Measurements from ENCODE around the gene SNRPB. TPM values are rescaled to one million over a fixed set of nuclear protein-coding genes. Genes with fewer than 3 reads are reported as not detected.

The SNRPB gene
- total RNA-seq, 1 donor from 2014 or later: 193 TPM

DNA sequence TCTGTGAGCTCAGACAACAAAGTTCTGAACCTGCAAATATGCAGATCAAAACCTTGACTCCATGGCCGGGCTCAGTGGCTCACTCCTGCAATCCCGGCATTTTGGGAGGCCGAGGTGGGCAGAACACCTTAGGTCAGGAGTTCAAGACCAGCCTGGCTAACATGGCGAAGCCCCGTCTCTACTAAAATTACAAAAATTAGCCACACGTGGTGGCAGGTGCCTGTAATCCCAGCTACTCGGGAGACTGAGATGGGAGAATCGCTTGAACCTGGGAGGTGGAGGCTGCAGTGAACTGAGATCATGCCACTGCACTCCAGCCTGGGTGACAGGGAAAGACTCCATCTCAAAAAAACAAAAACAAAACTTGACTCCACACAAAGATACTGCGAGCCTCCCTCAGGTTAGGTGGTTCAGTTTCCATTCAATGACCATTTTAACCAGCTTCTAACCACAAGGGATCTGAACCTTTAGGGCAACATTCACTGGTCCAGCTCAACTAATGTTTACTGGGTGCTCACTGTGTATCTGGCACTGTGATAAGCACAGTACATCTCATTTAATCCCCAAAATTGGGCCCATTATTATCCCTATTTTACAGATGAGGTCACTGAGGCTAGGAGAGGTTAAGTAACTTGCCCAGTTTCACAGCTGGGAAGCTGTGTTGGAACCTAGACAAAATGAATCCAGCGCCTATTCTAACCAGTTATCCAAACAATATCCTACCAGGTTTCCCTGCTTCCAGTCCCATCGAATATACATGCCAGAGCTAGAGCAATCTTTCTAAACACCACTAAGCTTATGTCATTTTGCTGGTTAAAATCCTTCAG, 1.8 kb downstream of the SNRPB start:
- TF ChIP-seq, protein P1, sequence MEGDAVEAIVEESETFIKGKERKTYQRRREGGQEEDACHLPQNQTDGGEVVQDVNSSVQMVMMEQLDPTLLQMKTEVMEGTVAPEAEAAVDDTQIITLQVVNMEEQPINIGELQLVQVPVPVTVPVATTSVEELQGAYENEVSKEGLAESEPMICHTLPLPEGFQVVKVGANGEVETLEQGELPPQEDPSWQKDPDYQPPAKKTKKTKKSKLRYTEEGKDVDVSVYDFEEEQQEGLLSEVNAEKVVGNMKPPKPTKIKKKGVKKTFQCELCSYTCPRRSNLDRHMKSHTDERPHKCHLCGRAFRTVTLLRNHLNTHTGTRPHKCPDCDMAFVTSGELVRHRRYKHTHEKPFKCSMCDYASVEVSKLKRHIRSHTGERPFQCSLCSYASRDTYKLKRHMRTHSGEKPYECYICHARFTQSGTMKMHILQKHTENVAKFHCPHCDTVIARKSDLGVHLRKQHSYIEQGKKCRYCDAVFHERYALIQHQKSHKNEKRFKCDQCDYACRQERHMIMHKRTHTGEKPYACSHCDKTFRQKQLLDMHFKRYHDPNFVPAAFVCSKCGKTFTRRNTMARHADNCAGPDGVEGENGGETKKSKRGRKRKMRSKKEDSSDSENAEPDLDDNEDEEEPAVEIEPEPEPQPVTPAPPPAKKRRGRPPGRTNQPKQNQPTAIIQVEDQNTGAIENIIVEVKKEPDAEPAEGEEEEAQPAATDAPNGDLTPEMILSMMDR (conservative IDR thresholded peaks at IDR 0.05): no peak
- H3K9me3 Mint-ChIP-seq: no peaks in the 10 kb centered on the region
- peaks cover 44% of the 10 kb centered on the region for H3K36me3 Mint-ChIP-seq
- peak overlapping the region; percentile 44 for H3K27ac Mint-ChIP-seq
- H3K4me1 Mint-ChIP-seq (ENCODE audit: unreplicated experiment): peaks cover 28% of the 10 kb centered on the region
- H3K4me3 Mint-ChIP-seq: peak overlapping the region; percentile 99
- no peak for DNase-seq (ENCODE audit: extremely low spot score, unreplicated experiment)
- no peaks in the 10 kb centered on the region for H3K27me3 Mint-ChIP-seq

DNA sequence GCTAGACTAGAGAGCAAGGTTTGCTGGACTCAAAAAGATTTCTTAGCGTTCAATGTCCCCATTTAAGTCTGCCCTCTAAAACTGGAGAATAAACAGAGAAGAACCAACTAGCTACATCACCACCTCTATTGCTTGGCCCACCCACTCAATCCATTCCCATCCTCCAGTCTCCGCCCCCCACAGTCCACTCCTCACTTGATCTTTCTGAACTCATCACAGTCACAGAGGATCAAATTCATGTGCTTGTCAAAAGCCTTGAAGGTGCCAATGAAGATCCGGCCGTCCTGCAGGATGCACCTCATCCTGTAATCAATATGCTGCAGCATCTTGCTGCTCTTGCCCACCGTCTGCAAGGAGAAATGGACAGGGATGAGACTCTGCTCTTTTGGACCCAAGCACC, 3.2 kb downstream of the SNRPB start:
- TF ChIP-seq, protein P1 (conservative IDR thresholded peaks at IDR 0.05): no peak
- H3K27me3 Mint-ChIP-seq: no peaks in the 10 kb centered on the region
- DNase-seq (ENCODE audit: extremely low spot score, unreplicated experiment): no peak
- no peaks in the 10 kb centered on the region for H3K9me3 Mint-ChIP-seq
- H3K36me3 Mint-ChIP-seq: peaks cover 56% of the 10 kb centered on the region
- peak overlapping the region; percentile 55 for H3K4me3 Mint-ChIP-seq
- peaks cover 28% of the 10 kb centered on the region for H3K4me1 Mint-ChIP-seq (ENCODE audit: unreplicated experiment)
- H3K27ac Mint-ChIP-seq: peak overlapping the region; percentile 17

DNA sequence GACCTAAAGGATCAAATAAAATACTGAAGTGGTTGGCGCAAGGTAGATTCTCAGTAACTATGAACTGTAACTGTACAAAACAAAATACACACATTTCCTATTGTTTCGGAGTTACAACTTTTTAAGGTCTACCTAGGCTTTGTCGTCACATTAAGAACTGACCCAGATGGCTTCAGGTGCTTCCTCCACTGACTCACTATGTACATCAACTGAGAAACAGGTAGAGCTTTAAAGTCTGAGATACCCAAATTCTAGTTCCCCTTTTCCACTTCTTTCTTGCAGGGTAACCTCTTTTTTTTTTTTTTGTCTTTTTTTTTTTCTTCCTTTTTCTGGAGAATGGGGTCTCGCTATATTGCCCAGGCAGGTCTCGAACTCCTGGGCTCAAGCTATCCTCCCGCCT, 5.5 kb downstream of the SNRPB start:
- no peaks in the 10 kb centered on the region for H3K9me3 Mint-ChIP-seq
- H3K4me3 Mint-ChIP-seq: no peak overlapping the region
- H3K36me3 Mint-ChIP-seq: peaks cover 62% of the 10 kb centered on the region
- peaks cover 22% of the 10 kb centered on the region for H3K4me1 Mint-ChIP-seq (ENCODE audit: unreplicated experiment)
- TF ChIP-seq, protein P1 (conservative IDR thresholded peaks at IDR 0.05): no peak
- no peak for DNase-seq (ENCODE audit: extremely low spot score, unreplicated experiment)
- no peak overlapping the region for H3K27ac Mint-ChIP-seq
- H3K27me3 Mint-ChIP-seq: no peaks in the 10 kb centered on the region

DNA sequence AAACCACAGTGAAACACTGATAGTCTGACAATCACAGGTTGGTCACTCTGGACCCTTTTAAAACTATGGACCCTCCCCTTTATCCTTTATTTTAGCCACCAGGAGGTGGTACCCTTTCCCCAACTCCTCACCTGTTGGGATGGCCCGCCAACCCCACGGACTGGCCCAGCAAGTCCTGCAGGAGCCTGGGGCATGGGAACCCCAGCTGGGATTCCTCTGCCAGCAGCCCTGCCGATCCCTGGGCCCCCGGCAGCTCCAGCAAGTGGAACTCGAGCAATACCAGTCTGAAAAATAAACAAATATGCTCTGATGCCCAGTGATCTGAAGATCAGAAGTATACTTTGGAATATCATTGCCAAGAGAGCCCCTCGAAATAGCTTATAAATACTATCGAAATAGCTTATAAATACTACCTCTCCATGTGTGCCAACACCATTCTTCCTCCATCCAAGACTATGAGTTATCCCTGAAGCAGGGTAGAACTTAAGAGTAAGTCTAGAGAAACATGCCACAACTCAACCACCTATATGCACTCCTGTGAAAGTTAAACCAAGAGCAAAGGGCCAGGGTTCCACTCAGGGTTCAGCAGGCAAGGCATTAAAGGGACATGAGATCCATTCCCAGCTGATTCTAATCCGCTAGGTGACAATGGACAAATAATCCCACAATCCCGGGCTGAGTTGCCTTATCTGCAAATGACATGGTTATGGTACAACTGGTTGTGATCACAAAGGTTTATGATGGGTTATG, 6.8 kb downstream of the SNRPB start:
- no peak overlapping the region for H3K27ac Mint-ChIP-seq
- H3K9me3 Mint-ChIP-seq: no peaks in the 10 kb centered on the region
- TF ChIP-seq, protein P1 (conservative IDR thresholded peaks at IDR 0.05): no peak
- no peak for DNase-seq (ENCODE audit: extremely low spot score, unreplicated experiment)
- no peaks in the 10 kb centered on the region for H3K27me3 Mint-ChIP-seq
- H3K4me3 Mint-ChIP-seq: no peak overlapping the region
- H3K4me1 Mint-ChIP-seq (ENCODE audit: unreplicated experiment): peaks cover 13% of the 10 kb centered on the region
- peaks cover 68% of the 10 kb centered on the region for H3K36me3 Mint-ChIP-seq

DNA sequence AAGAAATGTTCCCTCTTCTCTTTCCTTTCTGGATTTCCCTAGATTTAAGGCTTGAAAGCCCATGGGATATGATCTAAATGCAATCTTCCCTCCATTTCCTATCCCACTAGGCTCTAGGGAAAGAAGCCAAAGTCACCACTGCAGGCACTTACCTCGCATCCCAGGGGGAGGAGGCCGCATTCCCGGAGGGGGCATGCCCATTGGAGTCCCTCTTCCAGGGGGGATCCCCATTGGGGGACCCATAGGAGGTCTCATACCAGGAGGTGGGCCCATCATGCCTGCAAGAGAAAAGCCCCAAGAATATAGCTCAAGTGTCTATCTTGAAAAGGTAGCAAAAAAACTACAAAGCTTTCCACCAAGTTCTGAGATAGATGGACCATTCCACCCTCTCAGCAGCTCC, 8.1 kb downstream of the SNRPB start:
- no peaks in the 10 kb centered on the region for H3K27me3 Mint-ChIP-seq
- H3K4me3 Mint-ChIP-seq: no peak overlapping the region
- peaks cover 63% of the 10 kb centered on the region for H3K36me3 Mint-ChIP-seq

More for the DNA sequence above, 8.1 kb downstream of the SNRPB start:
- TF ChIP-seq, protein P1 (conservative IDR thresholded peaks at IDR 0.05): no peak
- Mint-ChIP-seq H3K27ac (no peak overlapping the region), H3K9me3 (no peaks in the 10 kb centered on the region), H3K4me1 (ENCODE audit: unreplicated experiment) (peaks cover 2% of the 10 kb centered on the region)
- DNase-seq (ENCODE audit: extremely low spot score, unreplicated experiment): no peak

Data from type B pancreatic cell (in vitro differentiated cells).